H1 (cell line): ENCODE results near the gene DXO. TPM values are rescaled to one million over a fixed set of nuclear protein-coding genes. Genes with fewer than 3 reads are reported as not detected.

ENCODE experiments used
- CTCF ChIA-PET: fragments of 300-600 bp; sonication (Branson Sonifier 250); formaldehyde crosslinking; loops from one replicate; lab custom pipeline; 2021; ENCODE audit not compliant: partially characterized antibody; lab: Charles Lee
- POLR2A ChIA-PET: fragments of 300-600 bp; sonication (Branson Sonifier 250); formaldehyde crosslinking; loops from one replicate; lab custom pipeline; 2021; ENCODE audit warnings: inconsistent platforms; ENCODE audit not compliant: partially characterized antibody; lab: Charles Lee
- DNase-seq, 2 experiments: peaks; one replicate each; pipeline versions ENCODE4 v3.0.0 to v3.0.0-alpha.2; 2010 to 2022; ENCODE audit warnings: low spot score in 2 of 2, low read depth in 1 of 2, mixed read lengths in 1 of 2
- FAIRE-seq: peaks from 2 replicates; lab custom pipeline; 2011; peaks lifted over from hg19 to GRCh38; lab: Jason Lieb, UNC
- H2AFZ ChIP-seq: 2 replicates; pipeline ENCODE4 v1.8.1; 2012; ENCODE audit warnings: low read length, inconsistent platforms
- H2AK5ac ChIP-seq: 2 replicates; pipeline ENCODE4 v1.6.1; 2013; ENCODE audit warnings: low read depth, low read length
- H2BK120ac ChIP-seq: replicated peaks from 2 replicates; pipeline ENCODE3; 2013; ENCODE audit warnings: low read depth, low read length, inconsistent platforms
- H2BK12ac ChIP-seq: 2 replicates; pipeline ENCODE4 v1.6.1; 2013; ENCODE audit warnings: low read depth, low read length
- H2BK15ac ChIP-seq: 2 replicates; pipeline ENCODE4 v1.6.1; 2013; ENCODE audit warnings: low read length
- H2BK20ac ChIP-seq: 2 replicates; pipeline ENCODE4 v1.6.1; 2013; ENCODE audit warnings: low read length
- H2BK5ac ChIP-seq: 2 replicates; pipeline ENCODE4 v1.6.1; 2013; ENCODE audit warnings: low read depth, low read length
- H3K14ac ChIP-seq: 2 replicates; pipeline ENCODE4 v1.6.1; 2013; ENCODE audit warnings: inconsistent platforms; ENCODE audit not compliant: insufficient read length
- H3K18ac ChIP-seq: 2 replicates; pipeline ENCODE4 v1.6.1; 2013; ENCODE audit warnings: low read length; ENCODE audit errors: extremely low read depth
- H3K23ac ChIP-seq: 2 replicates; pipeline ENCODE4 v1.6.1; 2013; ENCODE audit warnings: inconsistent platforms; ENCODE audit not compliant: insufficient read length
- H3K23me2 ChIP-seq: 2 replicates; pipeline ENCODE4 v1.6.1; 2013; ENCODE audit warnings: low read depth, low read length
- H3K27ac ChIP-seq: 2 replicates; pipeline ENCODE4 v1.6.1; 2011; ENCODE audit warnings: low read depth, low read length, inconsistent platforms
- H3K27me3 ChIP-seq, 4 experiments: replicated peaks in 1 of 4; 1 replicate in 1 of 4; 2 replicates in 3 of 4; pipeline versions ENCODE4 v1.6.1 to v1.8.1; 2011 to 2013; ENCODE audit warnings: low read length in 3 of 4, mild to moderate bottlenecking in 3 of 4, inconsistent platforms in 2 of 4, mixed read lengths in 2 of 4, moderate library complexity in 1 of 4; ENCODE audit not compliant: control insufficient read depth in 3 of 4, insufficient read depth in 3 of 4; ENCODE audit errors: extremely low read depth in 1 of 4
- H3K36me3 ChIP-seq, 4 experiments: 2 replicates each; pipeline versions ENCODE4 v1.6.1 to v1.8.1; 2011 to 2013; ENCODE audit warnings: mild to moderate bottlenecking in 4 of 4, low read length in 3 of 4, moderate library complexity in 2 of 4, control low read depth in 1 of 4, inconsistent platforms in 1 of 4; ENCODE audit not compliant: insufficient read depth in 4 of 4, control insufficient read depth in 2 of 4
- H3K4ac ChIP-seq: replicated peaks from 2 replicates; pipeline ENCODE3; 2013; ENCODE audit warnings: low read length, low read depth, mixed read lengths, inconsistent platforms; ENCODE audit not compliant: insufficient read length
- H3K4me1 ChIP-seq, 4 experiments: replicated peaks in 1 of 4; 1 replicate in 1 of 4; 2 replicates in 3 of 4; pipeline versions ENCODE4 v1.6.1 to v1.8.1; 2011 to 2013; ENCODE audit warnings: low read length in 3 of 4, inconsistent platforms in 2 of 4, mixed read lengths in 1 of 4; ENCODE audit not compliant: insufficient read depth in 4 of 4, control insufficient read depth in 3 of 4
- H3K4me2 ChIP-seq, 2 experiments: 2 replicates each; pipeline versions ENCODE4 v1.6.1 to v1.8.1; 2011 to 2013; ENCODE audit warnings: low read depth in 2 of 2, low read length in 2 of 2, control low read depth in 1 of 2, inconsistent platforms in 1 of 2, mild to moderate bottlenecking in 1 of 2; ENCODE audit not compliant: insufficient read depth in 1 of 2
- H3K4me3 ChIP-seq, 4 experiments: fragments of 200-600, 300-600 bp in 1 of 4; sonication (generic), shearing (Covaris generic), sonication (Bioruptor Twin) in 1 of 4; 2 replicates each; pipeline versions ENCODE4 v1.5.1 to v1.8.1; 2011 to 2016; ENCODE audit warnings: low read length in 4 of 4, low read depth in 3 of 4, control low read depth in 2 of 4, inconsistent platforms in 2 of 4, mild to moderate bottlenecking in 2 of 4, mixed read lengths in 1 of 4, moderate library complexity in 1 of 4; ENCODE audit not compliant: insufficient read depth in 2 of 4; ENCODE audit errors: extremely low read depth in 1 of 4
- H3K56ac ChIP-seq: replicated peaks from 2 replicates; pipeline ENCODE3; 2013; ENCODE audit warnings: low read depth, mild to moderate bottlenecking, mixed read lengths, low read length, inconsistent platforms; ENCODE audit not compliant: insufficient read length
- H3K79me1 ChIP-seq: 2 replicates; pipeline ENCODE4 v1.6.1; 2013; ENCODE audit warnings: low read depth, low read length, control low read depth
- H3K79me2 ChIP-seq, 2 experiments: 2 replicates each; pipeline versions ENCODE4 v1.6.1 to v1.8.1; 2012 to 2013; ENCODE audit warnings: low read length in 2 of 2, mild to moderate bottlenecking in 2 of 2, inconsistent platforms in 1 of 2; ENCODE audit not compliant: insufficient read depth in 2 of 2, control insufficient read depth in 1 of 2
- H3K9ac ChIP-seq, 4 experiments: replicated peaks in 1 of 4; 1 replicate in 1 of 4; 2 replicates in 3 of 4; pipeline versions ENCODE4 v1.6.1 to v1.8.1; 2011 to 2013; ENCODE audit warnings: low read depth in 3 of 4, low read length in 3 of 4, control low read depth in 2 of 4, mild to moderate bottlenecking in 2 of 4, moderate library complexity in 2 of 4, inconsistent platforms in 1 of 4; ENCODE audit errors: extremely low read depth in 1 of 4
- H3K9me3 ChIP-seq, 2 experiments: 2 replicates each; pipeline versions ENCODE4 v1.6.1 to v1.8.1; 2012 to 2013; ENCODE audit warnings: mild to moderate bottlenecking in 2 of 2, moderate library complexity in 2 of 2, control low read depth in 1 of 2, inconsistent platforms in 1 of 2, low read depth in 1 of 2, low read length in 1 of 2, mixed read lengths in 1 of 2; ENCODE audit not compliant: insufficient read depth in 2 of 2
- H4K20me1 ChIP-seq, 2 experiments: replicated peaks in 1 of 2; 2 replicates each; pipeline versions ENCODE3 to v1.8.1; 2011 to 2013; ENCODE audit warnings: inconsistent platforms in 2 of 2, low read length in 2 of 2, mild to moderate bottlenecking in 1 of 2; ENCODE audit not compliant: insufficient read depth in 2 of 2, control insufficient read depth in 1 of 2
- H4K5ac ChIP-seq: 2 replicates; pipeline ENCODE4 v1.6.1; 2013; ENCODE audit warnings: low read length, low read depth, mixed read lengths, inconsistent platforms; ENCODE audit not compliant: insufficient read length
- H4K8ac ChIP-seq: 2 replicates; pipeline ENCODE4 v1.8.0; 2013; ENCODE audit warnings: mild to moderate bottlenecking, moderate library complexity, low read length, inconsistent platforms; ENCODE audit not compliant: insufficient read depth; ENCODE audit errors: extremely low read depth
- H4K91ac ChIP-seq: replicated peaks from 2 replicates; pipeline ENCODE3; 2013; ENCODE audit warnings: low read length, mixed read lengths, inconsistent platforms; ENCODE audit not compliant: insufficient read length
- BRCA1 ChIP-seq: IDR thresholded peaks from 2 replicates; pipeline ENCODE4 v1.6.1; 2012; ENCODE audit warnings: low read depth, low read length, improper control_type of control experiment
- CHD2 ChIP-seq: IDR thresholded peaks from 2 replicates; pipeline ENCODE4 v1.6.1; 2012; ENCODE audit warnings: low read length, improper control_type of control experiment
- JUN ChIP-seq: IDR thresholded peaks from 2 replicates; pipeline ENCODE4 v1.6.1; 2011; ENCODE audit warnings: low read depth, mild to moderate bottlenecking, improper control_type of control experiment, low read length
- JUND ChIP-seq: IDR thresholded peaks from 2 replicates; pipeline ENCODE4 v1.6.1; 2011; ENCODE audit warnings: mild to moderate bottlenecking, improper control_type of control experiment, low read length
- PHF8 ChIP-seq: fragments of 200-600 bp; sonication (generic); conservative IDR thresholded peaks from 2 replicates; pipeline ENCODE4 v1.7.1; 2012; ENCODE audit warnings: low read depth, mild to moderate bottlenecking, inconsistent platforms, low read length, moderate library complexity
- SP2 ChIP-seq: IDR thresholded peaks from 2 replicates; pipeline ENCODE4 v1.6.1; 2012; ENCODE audit warnings: mild to moderate bottlenecking, low read length, inconsistent platforms
- SP4 ChIP-seq: IDR thresholded peaks from 2 replicates; pipeline ENCODE4 v1.6.1; 2012; ENCODE audit warnings: low read length, inconsistent platforms
- WGBS, 2 experiments: shearing (Covaris generic) in 1 of 2; methylation state at CpG; one replicate each; pipeline versions ENCODE4 v1.1.6 to v1.1.7; 2013 to 2015; ENCODE audit warnings: low lambda C conversion rate in 2 of 2, mixed read lengths in 2 of 2, inconsistent platforms in 1 of 2, low coverage in 1 of 2, missing lambda C conversion rate in 1 of 2; ENCODE audit not compliant: insufficient replicate concordance in 2 of 2, insufficient coverage in 1 of 2, insufficient read length in 1 of 2; ENCODE audit errors: extremely low coverage in 1 of 2, missing lambda C conversion rate in 1 of 2; 5-methylcytosine and 5-hydroxymethylcytosine counted together
- polyA plus RNA-seq, 7 experiments: library from polyadenylated mRNA; depleted of rRNA in 3 of 7; stranded (reverse) in 5 of 7; unstranded in 2 of 7; fragments of >200 nt in 5 of 7; fragments of 200-250 nt in 2 of 7; gene quantifications; 1 replicate in 5 of 7; 2 replicates in 1 of 7; 4 replicates in 1 of 7; pipeline versions ENCODE4 v1.2.1 to v1.2.3, GENCODE V29; 2011 to 2013; ENCODE audit warnings: missing spikeins in 2 of 7, mixed read lengths in 2 of 7
- total RNA-seq: library from RNA; stranded (reverse); fragmentation: NEBNext Ultra II Directional; extraction: Animal tissue kit (Norgen Biotek cat#: 25700); gene quantifications from 2 replicates; pipeline ENCODE4 v1.2.1, GENCODE V29; 2021

Gene DXO
- total and polyA plus RNA-seq, 2 of the 8 experiments (the other 6 are each of a cell fraction or from before 2014, with no cell fraction given) = 14.7 to 23.9 TPM

DNA sequence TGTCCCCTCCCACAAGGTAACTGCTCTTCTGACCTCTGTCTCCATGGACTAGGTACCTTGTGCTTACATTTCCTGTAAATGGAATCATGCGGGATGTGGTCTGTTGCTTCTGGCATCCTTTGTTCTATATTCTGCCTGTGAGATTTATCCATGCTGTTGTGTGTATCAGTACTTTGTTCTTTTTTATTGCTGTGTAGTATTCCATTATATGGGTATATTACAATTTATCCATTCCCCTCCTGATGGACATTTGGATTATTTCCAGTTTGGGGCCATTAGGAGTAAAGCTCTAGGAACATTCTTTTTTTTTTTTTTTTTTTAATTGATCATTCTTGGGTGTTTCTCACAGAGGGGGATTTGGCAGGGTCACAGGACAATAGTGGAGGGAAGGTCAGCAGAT lies 41.0 kb downstream of the DXO start:
- no peak overlapping the region for H3K23ac ChIP-seq
- H3K79me1 ChIP-seq = no peaks in the 10 kb centered on the region
- no peak overlapping the region for H3K18ac ChIP-seq
- H2BK15ac ChIP-seq = no peak overlapping the region
- H3K56ac ChIP-seq = no peak overlapping the region
- POLR2A ChIA-PET = interaction anchor here (0.6 to 1.7 kb wide), 2 partner anchors 14 to 24 kb away, joined by 3 to 5 read pairs; partner anchors contain the start of gene CFB
- no peak overlapping the region for H3K9ac ChIP-seq
- H3K4ac ChIP-seq = no peak overlapping the region
- TF ChIP-seq BRCA1 (no peak), JUND (no peak), SP4 (no peak), PHF8 (no peak), CHD2 (no peak), JUN (no peak), SP2 (no peak)
- CTCF ChIA-PET = interaction anchor here (0.6 to 2.3 kb wide), 5 partner anchors 13 to 41 kb away, joined by 3 to 17 read pairs (median 3); no protein-coding TSS in a partner anchor
- FAIRE-seq = no peak
- H3K79me2 ChIP-seq = no peaks in the 10 kb centered on the region
- H2BK20ac ChIP-seq = no peak overlapping the region
- H3K9me3 ChIP-seq = peaks cover 4 to 7% of the 10 kb centered on the region in 2 experiments; a peak in 1 of 4 replicates
- H2BK12ac ChIP-seq = no peak overlapping the region
- no peak overlapping the region for H2AFZ ChIP-seq
- no peak for DNase-seq
- no peak overlapping the region for H2BK5ac ChIP-seq
- no peaks in the 10 kb centered on the region for H4K20me1 ChIP-seq
- no peak overlapping the region for H3K14ac ChIP-seq
- H4K91ac ChIP-seq = no peak overlapping the region
- no peaks in the 10 kb centered on the region for H3K36me3 ChIP-seq
- no peak overlapping the region for H2AK5ac ChIP-seq
- H4K8ac ChIP-seq = no peak overlapping the region
- no peaks in the 10 kb centered on the region for H3K27me3 ChIP-seq
- H3K27ac ChIP-seq = no peak overlapping the region
- H3K4me2 ChIP-seq = no peak overlapping the region
- H3K4me3 ChIP-seq = no peak overlapping the region
- no peak overlapping the region for H4K5ac ChIP-seq
- no peaks in the 10 kb centered on the region for H3K4me1 ChIP-seq
- H3K23me2 ChIP-seq = no peaks in the 10 kb centered on the region
- WGBS, 2 experiments = 100% methylated on average over 1 of the region's 1 CpG; no CpG with 5 or more reads in 1 of the 2 experiments
- H2BK120ac ChIP-seq = no peak overlapping the region
